ENCODE data around the gene AMBP.
A peak's percentile ranks its signal among the peaks of the same experiment; 100 is the strongest.
"Not testable (repeated sequence)": the region's sequence is repeated elsewhere in the genome, so short reads cannot be mapped to it uniquely, and the experiment has no call there.

The AMBP gene

GRCh38 chr9:114053246-114054005, 24.7 kb downstream of the AMBP start:
- no peak for DNase-seq

GRCh38 chr9:114051706-114052105, 26.4 kb downstream of the AMBP start:
- no peak for DNase-seq

GRCh38 chr9:114051281-114051680, 26.8 kb downstream of the AMBP start:
- no peak for DNase-seq

GRCh38 chr9:114050646-114051045, 27.5 kb downstream of the AMBP start:
- DNase-seq = no peak

- DNase-seq = no peak
These were observed 27.9 kb downstream of the AMBP start for GRCh38 chr9:114050226-114050568.

GRCh38 chr9:114049441-114050225, 28.5 kb downstream of the AMBP start:
- DNase-seq = no peak

- no peak for DNase-seq
These were observed 29.3 kb downstream of the AMBP start for GRCh38 chr9:114048533-114049415.

- no peak for DNase-seq
These were observed 30.4 kb downstream of the AMBP start for GRCh38 chr9:114047717-114048116.

GRCh38 chr9:114046875-114047274, 31.2 kb downstream of the AMBP start:
- no peak for DNase-seq

GRCh38 chr9:114046237-114046755, 31.8 kb downstream of the AMBP start:
- no peak for DNase-seq

- DNase-seq = not testable (repeated sequence)
These were observed 34.4 kb downstream of the AMBP start for GRCh38 chr9:114043660-114044059.

- no peak for DNase-seq
These were observed 38.6 kb downstream of the AMBP start for GRCh38 chr9:114039484-114039883.

GRCh38 chr9:114038724-114039313, 39.3 kb downstream of the AMBP start:
- no peak for DNase-seq

GRCh38 chr9:114037961-114038723, 40.0 kb downstream of the AMBP start:
- peak in 11 of 58 donors; percentile 6 to 59 (median 34) for DNase-seq

GRCh38 chr9:114037249-114037648, 40.9 kb downstream of the AMBP start:
- no peak for DNase-seq

GRCh38 chr9:114035845-114036801, 42.0 kb downstream of the AMBP start:
- no peak for DNase-seq

GRCh38 chr9:114035221-114035844, 42.8 kb downstream of the AMBP start:
- peak in 8 of 58 donors; percentile 7 to 29 (median 14) for DNase-seq

GRCh38 chr9:114034661-114035062, 43.4 kb downstream of the AMBP start:
- peak in 28 of 58 donors; percentile 10 to 64 (median 29) for DNase-seq

GRCh38 chr9:114034196-114034595, 43.9 kb downstream of the AMBP start:
- no peak for DNase-seq
